Tibial nerve (tissue), 4 donors: ENCODE data around the gene UBL4A. TPM values are rescaled to one million over a fixed set of nuclear protein-coding genes. Genes with fewer than 3 reads are reported as not detected.

Experiments used
- DNase-seq, 2 donors: peaks; one replicate each; pipeline ENCODE4 v3.0.0-alpha.2; 2019; ENCODE audit warnings: low spot score in 2 of 2
- H3K27ac ChIP-seq, 4 donors: fragments of 200-600 bp; sonication (generic) in 3 of 4; one replicate each; pipeline ENCODE4 v1.5.1; 2017 to 2019; ENCODE audit warnings: mild to moderate bottlenecking in 1 of 4
- H3K27me3 ChIP-seq, 2 donors: fragments of 200-600 bp; sonication (generic) in 1 of 2; one replicate each; pipeline versions ENCODE4 v1.5.1 to v1.6.0; 2017 to 2019
- H3K36me3 ChIP-seq, 3 donors: fragments of 200-600 bp; sonication (generic); one replicate each; pipeline ENCODE4 v1.5.1; 2018 to 2019
- H3K4me1 ChIP-seq, 4 donors: fragments of 200-600 bp; sonication (generic) in 3 of 4; one replicate each; pipeline ENCODE4 v1.5.1; 2017 to 2019
- H3K4me3 ChIP-seq, 4 donors: fragments of 200-600 bp; sonication (generic) in 3 of 4; one replicate each; pipeline ENCODE4 v1.5.1; 2017 to 2019; ENCODE audit warnings: mild to moderate bottlenecking in 1 of 4, moderate library complexity in 1 of 4
- H3K9me3 ChIP-seq, 4 donors: fragments of 200-600 bp; sonication (generic) in 3 of 4; one replicate each; pipeline ENCODE4 v1.5.1; 2017 to 2019
- CTCF ChIP-seq, 5 experiments: fragments of 200-600 bp in 3 of 5; fragments of 450-650 bp in 2 of 5; sonication (generic) in 3 of 5; IDR thresholded peaks; one replicate each; pipeline ENCODE4 v1.5.1; 2016 to 2019; ENCODE audit warnings: antibody characterized with exemption in 5 of 5, mild to moderate bottlenecking in 3 of 5, moderate library complexity in 2 of 5
- EP300 ChIP-seq, 2 donors: sonication (generic); formaldehyde crosslinking; IDR thresholded peaks; one replicate each; pipeline ENCODE4 v1.6.1; 2017; ENCODE audit warnings: antibody characterized with exemption in 2 of 2, mild to moderate bottlenecking in 1 of 2
- POLR2A ChIP-seq, 2 donors: fragments of 450-650 bp; IDR thresholded peaks; one replicate each; pipeline ENCODE4 v1.6.1; 2017; ENCODE audit warnings: antibody characterized with exemption in 2 of 2, mild to moderate bottlenecking in 2 of 2, moderate library complexity in 2 of 2
- WGBS, 2 donors: methylation state at CpG; one replicate each; pipeline ENCODE4 v1.1.5; 2018; 5-methylcytosine and 5-hydroxymethylcytosine counted together
- total RNA-seq, 4 donors: library from RNA; depleted of rRNA; stranded (reverse); fragments of >200 nt; gene quantifications; one replicate each; pipeline ENCODE4 v1.1.0, GENCODE V29; 2016

Gene UBL4A
- total RNA-seq, 4 donors from 2014 or later, result 39.0 to 58.5 (median 43.4) TPM

- Histone ChIP-seq H3K4me3 (no peak overlapping the region), H3K9me3 (no peaks in the 10 kb centered on the region), H3K4me1 (peaks cover 0 to 7% (median 0%) of the 10 kb centered on the region in 4 donors), H3K27ac (no peak overlapping the region), H3K36me3 (peaks cover 0 to 34% (median 0%) of the 10 kb centered on the region in 3 donors), H3K27me3 (no peaks in the 10 kb centered on the region)
- no peak for DNase-seq
- 77 to 81% methylated on average over 11 to 12 of the region's 12 CpGs for WGBS, 2 donors
- TF ChIP-seq CTCF (IDR thresholded peaks at IDR 0.05) (no peak), EP300 (IDR thresholded peaks at IDR 0.05) (no peak), POLR2A (IDR thresholded peaks at IDR 0.05) (no peak)
Observed at GRCh38 chrX:154511761-154512160, 25.3 kb upstream of the UBL4A start.

- WGBS, 2 donors, result 85 to 97% methylated on average over 5 of the region's 5 CpGs
- Histone ChIP-seq H3K9me3 (no peaks in the 10 kb centered on the region), H3K27ac (no peak overlapping the region), H3K4me3 (no peak overlapping the region), H3K27me3 (no peaks in the 10 kb centered on the region), H3K36me3 (peaks cover 0 to 52% (median 0%) of the 10 kb centered on the region in 3 donors), H3K4me1 (no peaks in the 10 kb centered on the region)
- TF ChIP-seq EP300 (IDR thresholded peaks at IDR 0.05) (no peak), POLR2A (IDR thresholded peaks at IDR 0.05) (no peak), CTCF (IDR thresholded peaks at IDR 0.05) (no peak)
- no peak for DNase-seq
Observed at GRCh38 chrX:154509455-154509854, 23.0 kb upstream of the UBL4A start.

GRCh38 chrX:154508384-154508745, 21.9 kb upstream of the UBL4A start:
- Histone ChIP-seq H3K27me3 (no peaks in the 10 kb centered on the region), H3K9me3 (no peaks in the 10 kb centered on the region), H3K27ac (no peak overlapping the region), H3K4me3 (no peak overlapping the region), H3K4me1 (no peaks in the 10 kb centered on the region), H3K36me3 (peaks cover 0 to 52% (median 0%) of the 10 kb centered on the region in 3 donors)
- TF ChIP-seq CTCF (IDR thresholded peaks at IDR 0.05) (no peak), POLR2A (IDR thresholded peaks at IDR 0.05) (no peak), EP300 (IDR thresholded peaks at IDR 0.05) (no peak)
- DNase-seq, result no peak
- WGBS, 2 donors, result 73 to 93% methylated on average over 2 to 6 of the region's 13 CpGs

- H3K4me1 ChIP-seq, result no peaks in the 10 kb centered on the region
- 67 to 71% methylated on average over 5 to 18 of the region's 24 CpGs for WGBS, 2 donors
- H3K4me3 ChIP-seq, result no peak overlapping the region
- no peaks in the 10 kb centered on the region for H3K27me3 ChIP-seq
- no peak for DNase-seq
- peaks cover 0 to 52% (median 0%) of the 10 kb centered on the region in 3 donors for H3K36me3 ChIP-seq
- no peaks in the 10 kb centered on the region for H3K9me3 ChIP-seq
- TF ChIP-seq POLR2A (IDR thresholded peaks at IDR 0.05) (no peak), EP300 (IDR thresholded peaks at IDR 0.05) (no peak), CTCF (IDR thresholded peaks at IDR 0.05) (no peak)
- no peak overlapping the region for H3K27ac ChIP-seq
Observed at GRCh38 chrX:154507673-154508383, 21.4 kb upstream of the UBL4A start.

GRCh38 chrX:154506483-154507332, 20.3 kb upstream of the UBL4A start:
- WGBS, 2 donors, result 90 to 91% methylated on average over 17 to 36 of the region's 37 CpGs
- no peak for DNase-seq
- TF ChIP-seq EP300 (IDR thresholded peaks at IDR 0.05) (no peak), POLR2A (IDR thresholded peaks at IDR 0.05) (no peak), CTCF (IDR thresholded peaks at IDR 0.05) (no peak)
- Histone ChIP-seq H3K4me1 (no peaks in the 10 kb centered on the region), H3K4me3 (no peak overlapping the region), H3K36me3 (peaks cover 0 to 52% (median 0%) of the 10 kb centered on the region in 3 donors), H3K9me3 (no peaks in the 10 kb centered on the region), H3K27ac (no peak overlapping the region), H3K27me3 (no peaks in the 10 kb centered on the region)
